ENCODE measurements around the gene TSG101.

GRCh38 chr11:18461909-18462308, 64.8 kb downstream of the TSG101 start:
- TF ChIP-seq CTCF (IDR thresholded peaks at IDR 0.05) (no peak), POLR2A (IDR thresholded peaks at IDR 0.05) (no peak)

Data from heart left ventricle (tissue), 13 donors.